HG02973 (cell line): ENCODE measurements around the gene DLX6.

Experiments used
- ATAC-seq: cut with Tn5 transposase; IDR thresholded peaks from one replicate; pipeline ENCODE4 v1.9.1; 2021; ENCODE audit warnings: moderate library complexity; ENCODE audit not compliant: unreplicated experiment

The DLX6 gene

GRCh38 chr7:97009753-97010732 is 4.7 kb downstream of the DLX6 start:
- ATAC-seq, result no peak

- ATAC-seq, result no peak
These were observed 5.8 kb downstream of the DLX6 start for GRCh38 chr7:97011104-97011503.

GRCh38 chr7:97011536-97012364 is 6.4 kb downstream of the DLX6 start:
- no peak for ATAC-seq

- no peak for ATAC-seq
These were observed 7.2 kb downstream of the DLX6 start for GRCh38 chr7:97012365-97013133.

- ATAC-seq, result no peak
These were observed 7.9 kb downstream of the DLX6 start for GRCh38 chr7:97013134-97013844.

GRCh38 chr7:97013845-97014134 is 8.4 kb downstream of the DLX6 start:
- no peak for ATAC-seq

- ATAC-seq, result no peak
These were observed 8.9 kb downstream of the DLX6 start for GRCh38 chr7:97014145-97014750.

GRCh38 chr7:97015279-97015678 is 9.9 kb downstream of the DLX6 start:
- ATAC-seq, result no peak

GRCh38 chr7:97015756-97016380 is 10.5 kb downstream of the DLX6 start:
- ATAC-seq, result no peak

GRCh38 chr7:97016381-97017191 is 11.2 kb downstream of the DLX6 start:
- no peak for ATAC-seq

GRCh38 chr7:97017192-97018125 is 12.1 kb downstream of the DLX6 start:
- no peak for ATAC-seq

GRCh38 chr7:97018126-97018601 is 12.8 kb downstream of the DLX6 start:
- no peak for ATAC-seq

GRCh38 chr7:97018791-97019531 is 13.6 kb downstream of the DLX6 start:
- no peak for ATAC-seq

GRCh38 chr7:97019710-97020225 is 14.4 kb downstream of the DLX6 start:
- no peak for ATAC-seq

- ATAC-seq, result no peak
These were observed 15.2 kb downstream of the DLX6 start for GRCh38 chr7:97020601-97020995.

- no peak for ATAC-seq
These were observed 15.8 kb downstream of the DLX6 start for GRCh38 chr7:97020996-97021746.
